Iris pigment epithelial cell (primary cell): Measurements from ENCODE around the gene HMGCS1.
"Not testable (repeated sequence)": the region's sequence is repeated elsewhere in the genome, so short reads cannot be mapped to it uniquely, and the experiment has no call there.

ENCODE experiments used
- DNase-seq: peaks from one replicate; pipeline ENCODE4 v3.0.0-alpha.2; 2011; ENCODE audit warnings: low read depth

Gene HMGCS1

DNA sequence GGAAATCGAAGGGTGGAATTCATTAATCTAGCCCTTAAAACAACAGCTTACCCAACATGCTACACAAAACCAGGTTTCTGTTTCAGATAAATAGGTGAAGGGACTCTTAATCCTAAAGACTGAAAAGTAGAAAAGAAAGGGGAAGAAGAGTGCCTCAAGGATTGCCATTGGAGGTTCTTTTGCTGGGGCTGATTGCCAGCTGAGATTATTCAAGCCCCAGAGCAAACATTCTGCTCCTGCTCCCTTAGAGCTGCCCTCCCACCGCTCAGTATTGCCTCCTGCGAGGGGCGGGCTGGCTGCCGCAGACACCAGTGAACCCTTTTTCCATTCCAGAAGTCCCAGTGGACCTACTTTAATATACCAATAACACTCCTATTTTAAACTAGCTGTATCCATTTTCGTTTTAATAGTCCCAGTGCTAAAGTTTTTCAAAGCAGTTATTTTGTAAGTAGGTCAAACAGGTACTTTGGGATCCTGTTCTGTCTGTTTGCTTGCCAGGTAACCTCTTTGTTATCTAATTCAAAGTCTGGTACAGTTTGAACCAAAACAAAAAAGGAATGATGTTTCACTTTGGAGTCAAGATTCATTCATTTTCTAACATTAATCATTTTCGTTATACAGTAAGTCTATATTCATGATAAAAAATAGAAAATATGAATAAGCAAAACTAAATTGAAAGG, 38.6 kb downstream of the HMGCS1 start:
- no peak for DNase-seq

DNA sequence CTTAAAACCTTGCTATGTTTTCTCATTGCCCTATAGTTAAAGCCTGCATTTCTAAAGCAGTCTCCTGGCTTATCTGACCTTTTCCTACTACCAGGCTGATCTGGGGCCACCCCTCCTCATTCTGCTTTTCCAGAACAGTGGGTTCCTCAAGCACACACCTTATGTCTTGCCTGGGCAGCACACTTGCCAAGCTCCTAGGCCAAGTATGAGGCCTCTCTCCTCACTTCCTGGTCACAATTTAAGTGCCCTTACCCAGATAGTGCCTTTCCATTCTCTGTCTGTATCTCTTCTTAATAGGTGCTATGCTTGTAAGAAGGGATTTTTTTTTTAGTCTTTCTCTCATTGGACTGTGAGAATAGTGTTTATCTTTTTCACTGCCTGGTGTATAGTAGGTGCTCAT, 39.7 kb downstream of the HMGCS1 start:
- DNase-seq = no peak

DNA sequence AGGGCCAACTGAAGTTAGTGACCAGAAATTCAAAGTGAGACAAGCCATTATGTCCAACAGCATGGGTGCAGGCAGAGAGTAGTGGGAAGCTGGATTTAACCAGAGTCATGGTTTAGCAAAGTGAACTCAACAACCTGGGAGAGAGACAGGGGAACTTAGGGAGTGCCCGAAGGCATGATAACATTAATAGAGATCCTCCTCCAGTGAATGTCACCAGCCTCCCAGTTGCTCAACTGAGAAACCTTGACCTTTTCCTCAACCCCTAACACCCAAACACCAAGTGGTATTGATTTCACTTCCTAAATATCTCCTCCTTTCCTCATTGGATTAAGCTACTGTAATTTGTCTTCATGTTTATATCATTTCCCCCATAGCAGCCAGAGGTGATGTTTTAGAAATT, 42.6 kb downstream of the HMGCS1 start:
- no peak for DNase-seq

DNA sequence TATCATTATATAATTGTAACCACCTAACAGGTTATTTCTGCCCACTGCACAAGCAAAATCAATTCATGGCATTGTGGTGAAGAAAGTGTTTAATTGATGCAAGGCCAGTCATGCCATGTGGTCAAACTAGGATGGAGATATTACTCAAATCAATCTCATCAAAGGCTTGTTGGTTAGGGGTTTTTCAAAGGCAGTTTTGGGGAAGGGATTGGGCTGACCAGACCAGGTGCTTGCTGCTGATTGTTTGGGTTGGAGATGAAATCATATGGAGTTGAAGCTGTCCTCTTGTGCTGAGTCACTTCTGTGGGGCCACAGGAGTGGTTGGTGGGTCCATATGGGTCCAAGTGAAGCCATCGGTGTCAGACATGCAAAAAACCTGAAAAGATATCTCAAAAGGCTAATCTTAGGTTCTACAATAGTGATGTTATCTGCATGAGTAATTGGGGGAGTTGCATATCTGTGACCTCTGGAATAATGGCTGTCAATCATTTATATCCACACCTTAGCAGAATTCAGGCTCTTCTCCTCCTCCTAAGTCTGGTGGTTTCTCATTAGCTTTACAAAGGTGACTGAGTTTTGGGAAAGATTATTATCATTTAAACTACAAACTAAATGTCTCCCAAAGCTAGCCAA, 44.9 kb downstream of the HMGCS1 start:
- DNase-seq = no peak

DNA sequence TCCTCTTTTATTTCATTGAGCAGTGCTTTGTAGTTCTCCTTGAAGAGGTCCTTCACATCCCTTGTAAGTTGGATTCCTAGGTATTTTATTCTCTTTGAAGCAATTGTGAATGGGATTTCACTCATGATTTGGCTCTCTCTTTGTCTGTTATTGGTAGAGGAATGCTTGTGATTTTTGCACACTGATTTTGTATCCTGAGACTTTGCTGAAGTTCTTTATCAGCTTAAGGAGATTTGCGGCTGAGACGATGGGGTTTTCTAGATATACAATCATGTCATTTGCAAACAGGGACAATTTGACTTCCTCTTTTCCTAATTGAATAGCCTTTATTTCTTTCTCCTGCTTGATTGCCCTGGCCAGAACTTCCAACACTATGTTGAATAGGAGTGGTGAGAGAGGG, 50.9 kb downstream of the HMGCS1 start:
- not testable (repeated sequence) for DNase-seq

DNA sequence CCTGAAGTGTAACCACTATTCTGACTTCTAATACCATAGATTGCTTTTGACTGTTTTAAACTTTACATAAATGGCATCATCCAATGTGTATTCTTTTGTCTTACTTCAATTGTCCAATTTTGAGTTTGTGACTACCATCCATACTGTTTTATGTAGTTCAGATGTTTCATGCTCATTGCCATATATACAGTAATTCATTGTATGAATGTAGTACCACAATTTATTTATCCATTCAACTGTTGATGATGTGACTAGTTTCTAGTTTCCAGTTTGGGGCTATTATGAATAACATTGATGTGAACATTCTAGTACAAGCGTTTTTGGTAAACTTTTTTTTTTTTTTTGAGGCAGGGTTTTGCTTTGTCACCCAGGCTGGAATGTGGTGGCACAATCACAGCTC, 55.1 kb downstream of the HMGCS1 start:
- DNase-seq = no peak

DNA sequence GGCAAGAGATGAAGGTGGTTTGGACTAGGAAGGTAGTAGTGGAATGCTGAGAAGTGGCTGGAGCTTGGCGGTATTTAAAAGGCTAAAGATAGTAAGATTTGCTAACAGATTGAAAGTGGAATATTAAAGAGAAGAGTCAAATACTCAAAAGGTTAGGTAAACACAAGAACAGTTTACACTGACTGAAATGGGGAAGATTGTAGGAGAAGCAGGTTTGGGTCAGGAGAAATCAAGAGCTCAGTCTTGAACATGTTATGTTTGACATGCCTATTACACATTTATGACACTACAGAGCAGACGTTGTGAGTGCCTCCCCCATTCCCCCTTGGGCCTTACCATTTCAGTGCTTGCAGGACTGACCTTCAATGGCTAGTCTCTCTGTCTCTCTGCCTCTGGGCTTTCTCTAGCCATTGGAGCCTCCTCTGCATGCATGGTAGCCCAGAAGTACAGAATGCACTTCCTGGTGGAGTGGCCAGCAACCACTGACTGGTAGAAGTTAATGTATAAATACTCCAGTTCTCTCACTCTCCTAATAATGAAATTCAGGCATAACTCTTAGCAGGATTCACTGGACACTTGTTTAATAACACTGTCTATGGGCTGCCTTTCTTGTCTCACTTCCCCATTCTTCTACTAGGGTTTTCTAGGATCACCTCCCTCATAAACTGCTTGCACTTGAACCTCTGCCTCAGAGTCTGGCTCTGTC, 56.8 kb downstream of the HMGCS1 start:
- no peak for DNase-seq

DNA sequence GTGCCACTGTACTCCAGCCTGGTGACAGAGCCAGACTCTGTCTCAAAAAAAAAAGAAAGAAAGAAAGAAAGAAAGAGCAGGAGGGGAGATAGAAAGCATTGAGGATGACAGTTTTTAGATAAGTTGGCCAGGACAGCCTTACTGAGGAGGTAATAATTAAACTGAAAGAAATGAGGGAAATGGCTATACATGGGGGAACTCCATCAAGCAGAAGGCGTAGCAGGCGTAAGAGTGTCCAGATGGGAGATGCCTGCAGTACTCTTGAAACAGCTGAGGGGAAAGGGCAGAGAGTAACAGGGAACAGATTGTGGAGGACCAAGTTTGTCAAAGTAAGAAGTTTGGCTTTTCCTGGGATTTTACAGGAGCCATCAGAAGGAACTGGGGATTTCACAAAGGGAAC, 57.5 kb downstream of the HMGCS1 start:
- DNase-seq = no peak

DNA sequence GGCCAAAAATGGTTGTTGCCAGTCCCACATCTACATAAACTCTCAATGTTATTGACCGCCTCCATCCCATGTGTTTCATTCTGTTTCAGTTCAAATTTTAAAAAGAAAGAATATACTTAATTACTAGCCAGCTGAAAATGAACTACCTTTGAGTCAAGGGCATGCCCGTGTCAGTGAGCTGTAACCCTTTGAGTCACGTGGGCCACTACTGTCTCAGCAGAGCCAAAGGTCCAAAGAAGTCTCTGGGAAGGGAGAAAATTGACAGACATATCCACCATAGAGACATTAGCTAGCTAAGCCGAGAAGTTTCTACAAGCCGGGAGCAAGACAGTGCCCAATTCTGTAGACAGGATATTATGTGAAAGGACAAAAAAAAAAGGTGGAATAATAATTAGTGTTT, 61.5 kb downstream of the HMGCS1 start:
- no peak for DNase-seq

DNA sequence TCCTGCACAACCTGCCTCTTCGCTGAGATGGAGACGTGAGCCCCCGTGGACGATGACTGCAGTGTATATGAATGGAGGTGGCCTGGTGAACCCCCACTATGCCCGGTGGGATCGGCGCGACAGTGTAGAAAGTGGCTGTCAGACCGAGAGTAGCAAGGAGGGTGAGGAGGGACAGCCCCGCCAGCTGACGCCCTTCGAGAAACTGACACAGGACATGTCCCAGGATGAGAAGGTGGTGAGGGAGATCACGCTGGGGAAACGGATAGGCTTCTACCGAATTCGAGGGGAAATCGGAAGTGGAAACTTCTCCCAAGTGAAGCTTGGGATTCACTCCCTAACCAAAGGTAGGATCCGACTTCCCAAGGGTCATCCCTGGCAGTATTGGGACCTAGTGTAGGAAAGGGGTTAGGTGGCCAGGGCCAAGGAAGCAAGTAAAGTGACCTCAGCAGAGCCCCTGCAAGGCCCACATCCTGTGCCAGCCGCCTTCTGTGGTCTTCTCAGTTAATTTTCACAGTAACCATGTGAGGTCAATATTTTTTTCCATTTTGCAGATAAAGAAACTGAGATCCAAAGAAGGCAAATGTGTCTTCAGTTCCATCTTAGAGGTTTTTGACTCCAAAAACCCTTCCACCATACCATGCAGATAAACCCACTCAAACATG, 67.4 kb downstream of the HMGCS1 start:
- DNase-seq = no peak

DNA sequence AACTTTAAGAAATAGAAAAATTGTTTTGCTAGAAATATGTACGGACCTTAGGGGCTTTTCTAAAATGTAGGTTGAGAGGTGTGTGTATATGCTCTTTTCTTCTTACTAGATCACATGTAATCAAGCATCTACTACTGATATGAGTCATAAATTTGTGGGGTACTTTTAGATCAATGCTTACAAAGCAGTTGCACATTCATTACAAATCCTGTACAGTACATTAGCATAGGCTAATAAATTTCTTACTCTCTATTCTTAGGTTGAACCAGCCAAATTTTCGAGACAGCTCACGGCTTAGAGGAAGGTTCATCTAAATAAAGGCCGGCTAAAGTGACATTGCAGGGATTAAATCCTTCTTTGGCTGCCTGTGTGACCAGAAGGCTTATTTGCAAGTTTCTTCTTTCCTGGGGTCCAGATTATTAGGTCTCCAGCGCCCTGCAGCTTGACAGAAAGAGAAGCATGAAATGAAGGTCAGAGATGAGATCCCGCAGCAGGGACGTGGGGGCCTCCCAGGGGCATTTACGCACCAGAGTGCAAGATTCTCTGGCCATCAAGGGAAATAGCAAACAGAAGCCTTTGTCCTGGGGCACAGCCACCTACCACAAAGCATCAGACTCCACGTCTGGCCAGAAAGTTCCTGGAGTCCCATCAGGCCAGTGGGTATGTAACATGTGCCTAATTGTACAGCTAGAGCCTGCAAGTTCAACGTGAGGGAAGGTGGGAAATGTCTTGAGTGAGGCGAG, 68.2 kb downstream of the HMGCS1 start:
- no peak for DNase-seq

DNA sequence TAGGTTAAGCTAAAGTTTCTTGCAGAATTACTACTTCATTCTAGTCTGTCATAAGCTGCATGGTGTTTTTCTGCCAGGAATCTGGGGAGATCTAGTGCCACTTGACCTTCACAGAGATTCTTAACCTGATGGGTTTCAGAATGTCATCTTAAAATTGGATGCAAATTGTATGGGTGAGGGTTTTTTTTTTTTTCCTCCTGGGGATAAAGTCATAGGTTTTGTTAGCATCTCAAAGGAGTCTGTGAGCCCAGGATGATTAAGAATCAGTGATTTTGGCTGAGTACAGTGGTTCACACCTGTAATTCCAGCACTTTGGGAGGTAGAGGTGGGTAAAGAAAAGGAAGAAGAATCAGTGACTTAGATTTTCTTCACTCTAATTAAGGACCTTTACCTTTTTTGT, 69.9 kb downstream of the HMGCS1 start:
- no peak for DNase-seq

DNA sequence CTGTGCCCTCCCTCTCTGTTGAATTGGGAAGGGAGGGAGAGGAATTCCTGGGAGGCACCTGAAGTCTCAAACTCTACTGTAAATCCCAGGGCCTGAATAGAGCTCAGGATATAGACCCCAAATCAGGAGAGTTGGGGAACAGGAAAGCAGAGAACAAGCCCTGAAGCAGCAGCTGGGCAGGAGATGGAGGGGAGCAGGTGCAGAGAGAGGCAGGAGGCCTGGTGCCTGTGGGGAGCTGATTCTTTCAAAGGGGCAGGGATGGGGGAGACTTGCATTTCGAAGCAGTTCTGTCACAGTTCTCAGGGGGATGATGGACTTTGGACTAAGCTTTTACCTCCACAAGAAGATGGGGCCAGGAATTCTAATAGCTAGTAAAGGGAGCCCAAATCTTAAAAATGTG, 71.0 kb downstream of the HMGCS1 start:
- DNase-seq = no peak
